ENCODE measurements around the gene SMAD9. TPM values are rescaled to one million over a fixed set of nuclear protein-coding genes. Genes with fewer than 3 reads are reported as not detected.

The SMAD9 gene
- total RNA-seq, 4 donors from 2014 or later: 0.88 to 7.8 (median 2.9) TPM

DNA sequence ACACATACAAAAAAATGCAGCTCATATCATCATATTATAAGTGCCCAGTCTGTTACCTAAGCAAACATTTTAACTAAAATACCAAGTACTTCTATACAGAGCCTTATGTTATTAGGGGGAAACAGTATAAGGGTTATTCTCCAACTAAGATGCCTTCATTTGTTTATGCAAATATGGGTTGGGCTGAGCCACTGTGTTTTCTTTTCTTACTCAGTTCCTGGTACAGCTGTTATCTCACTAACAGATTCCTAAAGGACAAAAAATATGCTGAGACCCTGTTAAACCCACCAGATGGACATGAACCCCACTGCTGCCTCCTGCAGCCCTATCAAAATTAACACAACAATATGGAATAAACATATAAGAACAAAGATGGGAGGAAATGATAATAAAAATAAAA lies 34.5 kb upstream of the SMAD9 start:
- intact Hi-C loops (cut with DNase I): no loop called here
- no peaks in the 10 kb centered on the region for H3K9me3 ChIP-seq
- H3K27me3 ChIP-seq: no peaks in the 10 kb centered on the region
- H3K27ac ChIP-seq: no peak overlapping the region
- H3K4me1 ChIP-seq: no peaks in the 10 kb centered on the region
- no peak overlapping the region for H3K4me3 ChIP-seq
- H3K36me3 ChIP-seq: peaks cover 0 to 85% (median 0%) of the 10 kb centered on the region in 3 donors
- DNase-seq: no peak
- no peak for TF ChIP-seq POLR2A (IDR thresholded peaks at IDR 0.05)
- TF ChIP-seq, protein P1, sequence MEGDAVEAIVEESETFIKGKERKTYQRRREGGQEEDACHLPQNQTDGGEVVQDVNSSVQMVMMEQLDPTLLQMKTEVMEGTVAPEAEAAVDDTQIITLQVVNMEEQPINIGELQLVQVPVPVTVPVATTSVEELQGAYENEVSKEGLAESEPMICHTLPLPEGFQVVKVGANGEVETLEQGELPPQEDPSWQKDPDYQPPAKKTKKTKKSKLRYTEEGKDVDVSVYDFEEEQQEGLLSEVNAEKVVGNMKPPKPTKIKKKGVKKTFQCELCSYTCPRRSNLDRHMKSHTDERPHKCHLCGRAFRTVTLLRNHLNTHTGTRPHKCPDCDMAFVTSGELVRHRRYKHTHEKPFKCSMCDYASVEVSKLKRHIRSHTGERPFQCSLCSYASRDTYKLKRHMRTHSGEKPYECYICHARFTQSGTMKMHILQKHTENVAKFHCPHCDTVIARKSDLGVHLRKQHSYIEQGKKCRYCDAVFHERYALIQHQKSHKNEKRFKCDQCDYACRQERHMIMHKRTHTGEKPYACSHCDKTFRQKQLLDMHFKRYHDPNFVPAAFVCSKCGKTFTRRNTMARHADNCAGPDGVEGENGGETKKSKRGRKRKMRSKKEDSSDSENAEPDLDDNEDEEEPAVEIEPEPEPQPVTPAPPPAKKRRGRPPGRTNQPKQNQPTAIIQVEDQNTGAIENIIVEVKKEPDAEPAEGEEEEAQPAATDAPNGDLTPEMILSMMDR (IDR thresholded peaks at IDR 0.05): no peak

DNA sequence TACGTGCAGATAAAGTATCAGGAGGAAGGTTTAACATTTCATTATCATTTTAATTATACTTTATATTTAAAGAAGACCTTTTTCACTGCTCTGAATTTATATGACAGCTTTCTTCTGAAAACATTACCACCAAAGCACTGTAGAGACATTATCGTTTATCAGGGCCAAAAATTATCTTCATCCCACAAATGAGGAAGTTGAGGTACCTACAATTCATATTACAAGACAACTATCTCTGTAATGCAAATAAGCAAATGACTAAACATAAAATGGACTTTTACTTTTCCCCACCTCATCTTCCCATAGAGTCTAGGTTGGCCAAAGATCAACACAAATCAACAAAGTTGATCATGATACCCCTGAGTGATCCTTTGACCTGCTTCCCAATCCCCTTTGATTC lies 30.9 kb upstream of the SMAD9 start:
- WGBS, 2 donors: 75 to 78% methylated on average over 2 of the region's 2 CpGs
- intact Hi-C loops (cut with DNase I): no loop called here
- Histone ChIP-seq H3K36me3 (peaks cover 0 to 73% (median 0%) of the 10 kb centered on the region in 3 donors), H3K27ac (no peak overlapping the region), H3K27me3 (no peaks in the 10 kb centered on the region), H3K4me1 (no peaks in the 10 kb centered on the region), H3K4me3 (no peak overlapping the region), H3K9me3 (no peaks in the 10 kb centered on the region)
- no peak for DNase-seq
- no peak for TF ChIP-seq POLR2A (IDR thresholded peaks at IDR 0.05)
- TF ChIP-seq, protein P1 (IDR thresholded peaks at IDR 0.05): no peak

DNA sequence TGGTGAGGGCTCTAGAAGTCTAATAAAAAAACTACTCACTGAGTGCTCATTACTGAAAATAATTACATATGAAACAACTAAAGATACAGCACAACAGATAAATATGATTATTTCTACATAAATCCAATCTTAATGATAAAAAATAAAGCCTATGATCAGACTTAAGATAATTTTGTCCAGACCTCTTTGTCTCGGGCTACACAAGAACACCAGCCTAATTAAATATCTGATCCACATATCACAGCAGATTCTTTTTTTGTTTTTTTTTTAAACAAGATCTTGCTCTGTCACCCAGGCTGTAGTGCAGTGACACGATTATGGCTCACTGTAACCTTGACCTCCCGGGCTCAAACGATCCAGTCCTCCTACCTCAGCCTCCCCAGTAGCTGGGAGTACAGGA lies 30.3 kb upstream of the SMAD9 start:
- Histone ChIP-seq H3K27me3 (no peaks in the 10 kb centered on the region), H3K27ac (no peak overlapping the region), H3K4me3 (no peak overlapping the region), H3K4me1 (no peaks in the 10 kb centered on the region), H3K36me3 (peaks cover 0 to 70% (median 0%) of the 10 kb centered on the region in 3 donors), H3K9me3 (no peaks in the 10 kb centered on the region)
- TF ChIP-seq, protein P1 (IDR thresholded peaks at IDR 0.05): no peak
- TF ChIP-seq POLR2A (IDR thresholded peaks at IDR 0.05): no peak
- intact Hi-C loops (cut with DNase I): no loop called here
- 87 to 98% methylated on average over 4 of the region's 4 CpGs for WGBS, 2 donors
- no peak for DNase-seq

DNA sequence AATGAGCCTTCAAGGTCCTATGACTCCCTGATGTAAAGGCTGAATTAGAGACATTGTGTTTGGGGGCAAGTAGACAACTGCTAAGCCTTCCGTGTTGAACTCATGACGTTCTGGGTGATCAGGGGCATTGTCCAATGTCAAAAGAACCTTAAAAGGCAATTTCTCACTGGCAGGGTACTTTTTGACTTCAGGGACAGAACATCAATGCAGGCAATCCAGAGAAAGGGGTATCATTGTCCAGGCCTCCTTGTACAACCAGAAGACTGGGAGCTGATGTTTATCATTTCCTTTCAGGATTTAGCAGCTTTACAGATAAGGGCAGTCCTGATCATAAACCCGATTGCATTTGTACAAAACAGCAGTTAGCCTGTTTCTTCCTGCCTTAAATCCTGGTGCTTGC lies 25.0 kb upstream of the SMAD9 start:
- no peaks in the 10 kb centered on the region for H3K4me1 ChIP-seq
- intact Hi-C loops (cut with DNase I): no loop called here
- 63 to 64% methylated on average over 3 of the region's 3 CpGs for WGBS, 2 donors

DNA sequence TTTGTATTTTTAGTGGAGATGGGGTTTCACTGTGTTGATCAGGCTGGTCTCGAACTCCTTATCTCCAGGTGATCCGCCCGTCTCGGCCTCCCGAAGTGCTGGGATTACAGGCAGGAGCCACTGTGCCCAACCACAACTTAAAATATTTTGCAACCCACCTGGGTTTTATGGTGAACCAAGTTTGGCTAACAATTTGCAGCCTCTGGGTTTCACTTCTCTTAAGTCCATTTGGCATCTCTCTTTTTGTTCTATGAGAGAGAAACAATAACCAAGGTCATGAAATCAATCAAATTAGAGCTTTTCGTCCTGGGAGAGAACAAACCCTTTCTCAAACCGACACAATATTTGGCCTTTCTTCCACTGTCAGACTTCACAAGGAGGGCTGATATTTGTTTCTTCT lies 5.6 kb upstream of the SMAD9 start:
- no peaks in the 10 kb centered on the region for H3K9me3 ChIP-seq
- H3K36me3 ChIP-seq: no peaks in the 10 kb centered on the region
- peaks cover 0 to 5% (median 0%) of the 10 kb centered on the region in 3 donors for H3K4me1 ChIP-seq
- H3K27me3 ChIP-seq: peaks cover 0 to 6% (median 0%) of the 10 kb centered on the region in 4 donors
- 64 to 77% methylated on average over 7 of the region's 7 CpGs for WGBS, 2 donors
- TF ChIP-seq POLR2A (IDR thresholded peaks at IDR 0.05): no peak
- TF ChIP-seq, protein P1 (IDR thresholded peaks at IDR 0.05): no peak
- H3K4me3 ChIP-seq: no peak overlapping the region
- no peak overlapping the region for H3K27ac ChIP-seq
- no peak for DNase-seq
- intact Hi-C loops (cut with DNase I): no loop called here

More for the DNA sequence above, 25.0 kb upstream of the SMAD9 start:
- Histone ChIP-seq H3K9me3 (no peaks in the 10 kb centered on the region), H3K4me3 (no peak overlapping the region), H3K36me3 (peaks cover 0 to 27% (median 0%) of the 10 kb centered on the region in 3 donors), H3K27ac (no peak overlapping the region), H3K27me3 (no peaks in the 10 kb centered on the region)
- TF ChIP-seq, protein P1 (IDR thresholded peaks at IDR 0.05): no peak
- TF ChIP-seq POLR2A (IDR thresholded peaks at IDR 0.05): no peak
- no peak for DNase-seq

Measured in esophagus squamous epithelium (tissue), 5 donors.